ENCODE results near the gene SVIL.
A peak's percentile ranks its signal among the peaks of the same experiment; 100 is the strongest.
"Not testable (repeated sequence)": the region's sequence is repeated elsewhere in the genome, so short reads cannot be mapped to it uniquely, and the experiment has no call there.

The SVIL gene

GRCh38 chr10:29576681-29577080 is 58.1 kb downstream of the SVIL start:
- TF ChIP-seq CTCF (IDR thresholded peaks at IDR 0.05) = no peak
- H3K36me3 Mint-ChIP-seq (ENCODE audit: low read depth) = peaks cover 10% of the 10 kb centered on the region
- peaks cover 6% of the 10 kb centered on the region for H3K27me3 Mint-ChIP-seq (ENCODE audit: low read depth, poor library complexity)
- H3K9me3 Mint-ChIP-seq = no peaks in the 10 kb centered on the region
- no peak overlapping the region for H3K27ac Mint-ChIP-seq
- no peaks in the 10 kb centered on the region for H3K4me1 Mint-ChIP-seq
- no peak overlapping the region for H3K4me3 Mint-ChIP-seq
- no peak for DNase-seq

- Mint-ChIP-seq H3K4me1 (peaks cover 6% of the 10 kb centered on the region), H3K36me3 (ENCODE audit: low read depth) (peaks cover 9% of the 10 kb centered on the region), H3K27me3 (ENCODE audit: low read depth, poor library complexity) (peaks cover 3% of the 10 kb centered on the region), H3K9me3 (no peaks in the 10 kb centered on the region), H3K27ac (no peak overlapping the region), H3K4me3 (no peak overlapping the region)
- no peak for TF ChIP-seq CTCF (IDR thresholded peaks at IDR 0.05)
- DNase-seq = no peak
Measured at GRCh38 chr10:29575098-29575455, 59.7 kb downstream of the SVIL start.

GRCh38 chr10:29574212-29575097 is 60.3 kb downstream of the SVIL start:
- not testable (repeated sequence) for H3K27ac Mint-ChIP-seq; H3K9me3 Mint-ChIP-seq; DNase-seq; H3K4me3 Mint-ChIP-seq; H3K36me3 Mint-ChIP-seq (ENCODE audit: low read depth); H3K27me3 Mint-ChIP-seq (ENCODE audit: low read depth, poor library complexity)
- peaks cover 13% of the 10 kb centered on the region for H3K4me1 Mint-ChIP-seq

- peaks cover 47% of the 10 kb centered on the region for H3K4me1 Mint-ChIP-seq
- not testable (repeated sequence) for H3K27ac Mint-ChIP-seq; H3K9me3 Mint-ChIP-seq; H3K36me3 Mint-ChIP-seq (ENCODE audit: low read depth); H3K27me3 Mint-ChIP-seq (ENCODE audit: low read depth, poor library complexity); H3K4me3 Mint-ChIP-seq; DNase-seq
Measured at GRCh38 chr10:29570248-29570647, 64.5 kb downstream of the SVIL start.

- peak overlapping the region; percentile 43 for H3K27ac Mint-ChIP-seq
- no peak for DNase-seq
- H3K36me3 Mint-ChIP-seq (ENCODE audit: low read depth) = no peaks in the 10 kb centered on the region
- H3K4me3 Mint-ChIP-seq = no peak overlapping the region
- no peak for TF ChIP-seq CTCF (IDR thresholded peaks at IDR 0.05)
- H3K27me3 Mint-ChIP-seq (ENCODE audit: low read depth, poor library complexity) = no peaks in the 10 kb centered on the region
- no peaks in the 10 kb centered on the region for H3K9me3 Mint-ChIP-seq
- H3K4me1 Mint-ChIP-seq = peaks cover 51% of the 10 kb centered on the region
Measured at GRCh38 chr10:29569795-29570194, 65.0 kb downstream of the SVIL start.

GRCh38 chr10:29567003-29567402 is 67.8 kb downstream of the SVIL start:
- Mint-ChIP-seq H3K4me1 (peaks cover 51% of the 10 kb centered on the region), H3K27me3 (ENCODE audit: low read depth, poor library complexity) (no peaks in the 10 kb centered on the region), H3K4me3 (no peak overlapping the region), H3K27ac (no peak overlapping the region), H3K36me3 (ENCODE audit: low read depth) (peaks cover 16% of the 10 kb centered on the region), H3K9me3 (no peaks in the 10 kb centered on the region)
- TF ChIP-seq CTCF (IDR thresholded peaks at IDR 0.05) = no peak
- no peak for DNase-seq

- not testable (repeated sequence) for DNase-seq; H3K4me3 Mint-ChIP-seq; H3K27ac Mint-ChIP-seq; H3K27me3 Mint-ChIP-seq (ENCODE audit: low read depth, poor library complexity); H3K9me3 Mint-ChIP-seq
- peaks cover 24% of the 10 kb centered on the region for H3K36me3 Mint-ChIP-seq (ENCODE audit: low read depth)
- H3K4me1 Mint-ChIP-seq = peaks cover 51% of the 10 kb centered on the region
Measured at GRCh38 chr10:29566209-29566608, 68.6 kb downstream of the SVIL start.

All from nephron progenitor cell (in vitro differentiated cells).